MCF 10A (cell line): ENCODE data around the gene KCNJ2. TPM values are rescaled to one million over a fixed set of nuclear protein-coding genes. Genes with fewer than 3 reads are reported as not detected.
A peak's percentile ranks its signal among the peaks of the same experiment; 100 is the strongest.

Experiments
- BruUV-seq: library from RNA; stranded (reverse); fragments of 400-500 nt; replicated peaks from 2 replicates; lab custom pipeline; 2021; lab: Mats Ljungman, UMichigan
- CTCF ChIA-PET: fragments of 300-600 bp; sonication (Branson Sonifier 250); formaldehyde crosslinking; extraction: SDS; loops from one replicate; lab custom pipeline; 2021; ENCODE audit warnings: antibody characterized with exemption, inconsistent platforms; lab: Yijun Ruan, JAX
- POLR2A ChIA-PET: fragments of 300-600, 350-650 bp; sonication (Branson Sonifier 250); formaldehyde crosslinking; extraction: SDS; loops from one replicate; lab custom pipeline; 2020; ENCODE audit warnings: antibody characterized with exemption, inconsistent platforms; lab: Yijun Ruan, JAX
- DNase-seq: peaks from one replicate; pipeline ENCODE4 v3.0.0-alpha.2; 2018; ENCODE audit not compliant: unreplicated experiment
- H3K27ac Mint-ChIP-seq: one replicate; pipeline ENCODE4 v1.8.0; 2022; ENCODE audit warnings: mild to moderate bottlenecking, low read depth, mixed read lengths; ENCODE audit not compliant: unreplicated experiment
- H3K27me3 Mint-ChIP-seq: one replicate; pipeline ENCODE4 v1.8.0; 2022; ENCODE audit warnings: mixed read lengths; ENCODE audit not compliant: insufficient read depth, unreplicated experiment
- H3K36me3 Mint-ChIP-seq: one replicate; pipeline ENCODE4 v1.8.0; 2022; ENCODE audit warnings: mild to moderate bottlenecking, moderate library complexity, mixed read lengths; ENCODE audit not compliant: insufficient read depth, unreplicated experiment
- H3K4me1 Mint-ChIP-seq: one replicate; pipeline ENCODE4 v1.8.0; 2022; ENCODE audit warnings: mixed read lengths; ENCODE audit not compliant: insufficient read depth, unreplicated experiment
- H3K4me3 Mint-ChIP-seq: one replicate; pipeline ENCODE4 v1.8.0; 2022; ENCODE audit warnings: mild to moderate bottlenecking, moderate library complexity, mixed read lengths; ENCODE audit not compliant: unreplicated experiment
- H3K9me3 Mint-ChIP-seq: one replicate; pipeline ENCODE4 v1.8.0; 2022; ENCODE audit warnings: mixed read lengths; ENCODE audit not compliant: unreplicated experiment
- CTCF ChIP-seq: fragments of 200-600 bp; IDR thresholded peaks from one replicate; pipeline ENCODE4 v1.8.0; 2022; ENCODE audit warnings: antibody characterized with exemption, mild to moderate bottlenecking; ENCODE audit not compliant: unreplicated experiment
- intact Hi-C: fragments of 100-400 bp; cut with micrococcal nuclease; formaldehyde crosslinking; loops from 2 replicates; pipeline ENCODE4 v1.14.1; 2022
- total RNA-seq: library from RNA; stranded (reverse); gene quantifications from 2 replicates; pipeline ENCODE4 v1.2.3, GENCODE V29; 2022

Gene KCNJ2
- total RNA-seq, 1 experiment from 2014 or later, result 0.19 TPM

- CTCF ChIA-PET, result interaction anchor here (0.6 to 0.8 kb wide), 3 partner anchors 55 to 584 kb away, joined by 3 to 5 read pairs (median 3); no protein-coding TSS in a partner anchor
- Mint-ChIP-seq H3K27me3 (no peaks in the 10 kb centered on the region), H3K36me3 (no peaks in the 10 kb centered on the region), H3K4me1 (peaks cover 14% of the 10 kb centered on the region), H3K4me3 (no peak overlapping the region), H3K27ac (no peak overlapping the region), H3K9me3 (no peaks in the 10 kb centered on the region)
- POLR2A ChIA-PET, result interaction anchor here (0.5 to 1.0 kb wide), 4 partner anchors 20 to 401 kb away, joined by 3 to 5 read pairs (median 3); no protein-coding TSS in a partner anchor
- DNase-seq, result peak; percentile 83
- no peak for TF ChIP-seq CTCF
- no TSS peak for BruUV-seq
- intact Hi-C loops, result no loop called here
These were observed 21.9 kb downstream of the KCNJ2 start for GRCh38 chr17:70190959-70191805.

- H3K27ac Mint-ChIP-seq, result no peak overlapping the region
- ChIA-PET POLR2A (interaction anchor here (0.6 to 0.7 kb wide), 2 partner anchors 18 to 441 kb away, joined by 3 read pairs; no protein-coding TSS in a partner anchor), CTCF (interaction anchor here (0.6 kb wide), 1 partner anchor 396 kb away, joined by 3 read pairs; no protein-coding TSS in a partner anchor)
- H3K27me3 Mint-ChIP-seq, result no peaks in the 10 kb centered on the region
- no peaks in the 10 kb centered on the region for H3K9me3 Mint-ChIP-seq
- no peak for TF ChIP-seq CTCF
- BruUV-seq, result no TSS peak
- H3K4me3 Mint-ChIP-seq, result no peak overlapping the region
- intact Hi-C loops, result no loop called here
- H3K4me1 Mint-ChIP-seq, result peaks cover 14% of the 10 kb centered on the region
- no peak for DNase-seq
- no peaks in the 10 kb centered on the region for H3K36me3 Mint-ChIP-seq
These were observed 25.8 kb downstream of the KCNJ2 start for GRCh38 chr17:70195091-70195490.

- TF ChIP-seq CTCF, result no peak
- intact Hi-C loops, result no loop called here
- H3K4me3 Mint-ChIP-seq, result no peak overlapping the region
- H3K27ac Mint-ChIP-seq, result no peak overlapping the region
- DNase-seq, result no peak
- H3K36me3 Mint-ChIP-seq, result no peaks in the 10 kb centered on the region
- H3K9me3 Mint-ChIP-seq, result no peaks in the 10 kb centered on the region
- H3K27me3 Mint-ChIP-seq, result no peaks in the 10 kb centered on the region
- H3K4me1 Mint-ChIP-seq, result peaks cover 10% of the 10 kb centered on the region
- no TSS peak for BruUV-seq
- POLR2A ChIA-PET, result interaction anchor here (0.5 to 0.7 kb wide), 2 partner anchors 299 to 663 kb away, joined by 3 read pairs; no protein-coding TSS in a partner anchor
- CTCF ChIA-PET, result no interaction called here
These were observed 32.6 kb downstream of the KCNJ2 start for GRCh38 chr17:70201872-70202419.

DNA sequence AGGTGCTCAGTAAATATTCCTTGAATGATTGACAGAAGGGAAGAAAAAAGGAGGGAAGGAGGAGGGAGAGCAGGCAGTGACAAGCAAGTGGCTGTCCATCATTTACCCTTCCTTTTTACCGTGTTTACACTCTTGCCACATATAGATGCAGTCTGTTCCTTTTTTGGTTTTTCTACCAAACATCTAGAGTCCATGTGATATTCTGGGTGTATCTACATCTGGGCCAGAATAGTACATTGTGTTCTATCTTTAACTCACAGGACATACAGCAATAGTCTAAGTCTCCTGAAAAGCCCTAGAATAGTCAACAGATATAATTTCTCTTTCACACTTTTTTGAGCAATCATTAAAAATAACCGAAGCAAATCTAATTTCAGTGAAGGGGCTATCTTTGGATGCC, 33.5 kb downstream of the KCNJ2 start:
- BruUV-seq, result no TSS peak
- CTCF ChIA-PET, result interaction anchor here (0.9 kb wide), 1 partner anchor 22 kb away, joined by 4 read pairs; no protein-coding TSS in a partner anchor
- intact Hi-C loops, result no loop called here
- POLR2A ChIA-PET, result interaction anchor here (0.7 kb wide), 1 partner anchor 298 kb away, joined by 3 read pairs; no protein-coding TSS in a partner anchor
- no peak overlapping the region for H3K27ac Mint-ChIP-seq
- H3K4me3 Mint-ChIP-seq, result no peak overlapping the region
- H3K9me3 Mint-ChIP-seq, result no peaks in the 10 kb centered on the region
- no peaks in the 10 kb centered on the region for H3K27me3 Mint-ChIP-seq
- TF ChIP-seq CTCF, result no peak
- H3K36me3 Mint-ChIP-seq, result no peaks in the 10 kb centered on the region
- no peak for DNase-seq
- peaks cover 10% of the 10 kb centered on the region for H3K4me1 Mint-ChIP-seq
